Right lobe of liver (tissue), 6 donors: ENCODE results near the gene PIF1. TPM values are rescaled to one million over a fixed set of nuclear protein-coding genes. Genes with fewer than 3 reads are reported as not detected.

Source experiments
- ATAC-seq, 4 donors: fragments of 200-7000 bp; cut with Tn5 transposase; one replicate each; pipeline ENCODE4 v1.9.1; 2020; ENCODE audit warnings: mild to moderate bottlenecking in 4 of 4, moderate library complexity in 4 of 4
- DNase-seq, 3 donors: peaks; one replicate each; pipeline ENCODE4 v3.0.0-alpha.2; 2020
- H3K27ac ChIP-seq, 3 donors: fragments of 200-600 bp; one replicate each; pipeline ENCODE4 v1.8.0; 2022
- H3K27me3 ChIP-seq, 2 donors: fragments of 200-600 bp; one replicate each; pipeline ENCODE4 v1.8.0; 2022
- H3K36me3 ChIP-seq, 4 donors: fragments of 200-600 bp; sonication (generic) in 1 of 4; one replicate each; pipeline versions ENCODE4 v1.5.1 to v1.8.0; 2017 to 2022; ENCODE audit warnings: control low read depth in 1 of 4
- H3K4me1 ChIP-seq, 4 donors: fragments of 200-600 bp; sonication (generic) in 1 of 4; one replicate each; pipeline versions ENCODE4 v1.5.1 to v1.8.0; 2017 to 2022; ENCODE audit warnings: control low read depth in 1 of 4
- H3K4me3 ChIP-seq, 3 donors: fragments of 200-600 bp; one replicate each; pipeline ENCODE4 v1.8.0; 2022
- H3K9me3 ChIP-seq, 4 donors: fragments of 200-600 bp; sonication (generic) in 1 of 4; one replicate each; pipeline versions ENCODE4 v1.5.1 to v1.8.0; 2017 to 2022; ENCODE audit warnings: control low read depth in 1 of 4
- CTCF ChIP-seq, 4 donors: fragments of 200-600 bp in 3 of 4; fragments of 450-650 bp in 1 of 4; IDR thresholded peaks; one replicate each; pipeline versions ENCODE4 v1.5.1 to v1.8.0; 2016 to 2022; ENCODE audit warnings: antibody characterized with exemption in 4 of 4, mild to moderate bottlenecking in 2 of 4
- POLR2A ChIP-seq: fragments of 450-650 bp; IDR thresholded peaks from one replicate; pipeline ENCODE4 v1.6.1; 2017; ENCODE audit warnings: antibody characterized with exemption, mild to moderate bottlenecking
- WGBS: methylation state at CpG from one replicate; pipeline ENCODE4 v1.1.6; 2018; ENCODE audit warnings: low coverage, low lambda C conversion rate; ENCODE audit not compliant: insufficient coverage; ENCODE audit errors: missing lambda C conversion rate; 5-methylcytosine and 5-hydroxymethylcytosine counted together
- intact Hi-C, 2 donors: fragments of 100-400 bp; cut with DNase I; formaldehyde crosslinking; loops; one replicate each; pipeline versions ENCODE4 v1.11.2 to v1.14.1; 2022
- total RNA-seq, 6 experiments: library from RNA; depleted of rRNA in 2 of 6; stranded (reverse); fragments of >200 nt in 2 of 6; fragmentation: NEBNext Ultra II Directional in 3 of 6; extraction: Animal tissue kit (Norgen Biotek cat#: 25700) in 3 of 6; gene quantifications; one replicate each; pipeline versions ENCODE4 v1.1.0 to v1.2.4, GENCODE V29; 2016 to 2023
- donor health status: DM: no; HTN: yes; CAD: no.
- donor health status: DM: no; HTN: no; CAD: no.
- donor health status: DM: no; HTN: no; CAD: no.
- donor health status: DM: no; HTN: yes; CAD: no.
- donor health status: DM: no; HTN: yes; CAD: no.

Gene PIF1
- total RNA-seq, 6 experiments from 2014 or later = 0.11 to 1.00 (median 0.36) TPM

- Histone ChIP-seq H3K27me3 (no peaks in the 10 kb centered on the region), H3K4me3 (no peak overlapping the region), H3K4me1 (no peaks in the 10 kb centered on the region), H3K9me3 (no peaks in the 10 kb centered on the region), H3K36me3 (no peaks in the 10 kb centered on the region), H3K27ac (no peak overlapping the region)
- ATAC-seq (no peak), DNase-seq (no peak)
- TF ChIP-seq CTCF (IDR thresholded peaks at IDR 0.05) (no peak), POLR2A (no peak)
- intact Hi-C loops = no loop called here
- WGBS = 66% methylated on average over 8 of the region's 13 CpGs
Measured at GRCh38 chr15:64807051-64807749, 18.2 kb downstream of the PIF1 start.

GRCh38 chr15:64806509-64806908, 18.9 kb downstream of the PIF1 start:
- DNase-seq = no peak
- Histone ChIP-seq H3K27ac (no peak overlapping the region), H3K4me3 (no peak overlapping the region), H3K4me1 (no peaks in the 10 kb centered on the region), H3K27me3 (no peaks in the 10 kb centered on the region), H3K9me3 (no peaks in the 10 kb centered on the region), H3K36me3 (no peaks in the 10 kb centered on the region)
- intact Hi-C loops = no loop called here
- ATAC-seq = no peak
- 77% methylated on average over 6 of the region's 6 CpGs for WGBS
- no peak for TF ChIP-seq POLR2A
- TF ChIP-seq CTCF (IDR thresholded peaks at IDR 0.05) = no peak

- no peaks in the 10 kb centered on the region for H3K36me3 ChIP-seq
- H3K4me1 ChIP-seq = no peaks in the 10 kb centered on the region
- intact Hi-C loops = no loop called here
- H3K4me3 ChIP-seq = no peak overlapping the region
- H3K9me3 ChIP-seq = no peaks in the 10 kb centered on the region
- DNase-seq (no peak), ATAC-seq (no peak)
- no peak overlapping the region for H3K27ac ChIP-seq
- TF ChIP-seq CTCF (IDR thresholded peaks at IDR 0.05) (no peak), POLR2A (no peak)
- H3K27me3 ChIP-seq = no peaks in the 10 kb centered on the region
- 41% methylated on average over 2 of the region's 2 CpGs for WGBS
Measured at GRCh38 chr15:64804619-64805018, 20.8 kb downstream of the PIF1 start.

- TF ChIP-seq POLR2A = no peak
- no peak for TF ChIP-seq CTCF (IDR thresholded peaks at IDR 0.05)
- ATAC-seq (no peak), DNase-seq (no peak)
- intact Hi-C loops = no loop called here
- no peak overlapping the region for H3K4me3 ChIP-seq
- 83% methylated on average over 1 of the region's 1 CpG for WGBS
- no peaks in the 10 kb centered on the region for H3K4me1 ChIP-seq
- H3K36me3 ChIP-seq = no peaks in the 10 kb centered on the region
- no peaks in the 10 kb centered on the region for H3K9me3 ChIP-seq
- H3K27ac ChIP-seq = no peak overlapping the region
- H3K27me3 ChIP-seq = no peaks in the 10 kb centered on the region
Measured at GRCh38 chr15:64803526-64803925, 21.9 kb downstream of the PIF1 start.
